NCI-H1436 treated with DMSO at 0.1 percent for 48 hours (cell line): ENCODE results near the gene NOL3.

Experiments
- DNase-seq: peaks from one replicate; lab custom pipeline; 2025; lab: John Stamatoyannopoulos, UW

The NOL3 gene

DNA sequence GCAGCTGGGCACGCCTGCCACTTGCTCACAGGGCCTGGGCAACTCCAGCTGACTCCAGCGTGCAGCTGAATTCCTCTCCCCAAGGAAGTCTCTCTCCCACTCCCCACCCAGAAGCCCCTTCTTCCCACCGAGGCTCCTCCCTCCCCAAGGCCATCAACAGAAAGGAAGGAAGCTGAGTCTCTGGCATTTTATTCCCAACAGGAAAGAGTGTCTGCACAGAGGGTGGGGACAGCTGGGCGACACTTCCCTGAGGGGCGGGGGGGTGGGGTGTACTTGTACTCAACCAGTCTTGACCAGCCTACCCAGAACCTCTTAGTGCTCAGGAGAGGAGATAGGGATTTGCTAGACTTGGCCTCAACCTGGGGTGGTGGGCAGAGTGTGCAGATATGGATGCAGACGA is 19.7 kb downstream of the NOL3 start, which contains the start of gene EXOC3L1:
Gene EXOC3L1, minus strand, starts transcription at position 96 of the 400 bp plus-strand sequence. CDS start 460 bp downstream, outside the sequence.
- DNase-seq, result no peak

DNA sequence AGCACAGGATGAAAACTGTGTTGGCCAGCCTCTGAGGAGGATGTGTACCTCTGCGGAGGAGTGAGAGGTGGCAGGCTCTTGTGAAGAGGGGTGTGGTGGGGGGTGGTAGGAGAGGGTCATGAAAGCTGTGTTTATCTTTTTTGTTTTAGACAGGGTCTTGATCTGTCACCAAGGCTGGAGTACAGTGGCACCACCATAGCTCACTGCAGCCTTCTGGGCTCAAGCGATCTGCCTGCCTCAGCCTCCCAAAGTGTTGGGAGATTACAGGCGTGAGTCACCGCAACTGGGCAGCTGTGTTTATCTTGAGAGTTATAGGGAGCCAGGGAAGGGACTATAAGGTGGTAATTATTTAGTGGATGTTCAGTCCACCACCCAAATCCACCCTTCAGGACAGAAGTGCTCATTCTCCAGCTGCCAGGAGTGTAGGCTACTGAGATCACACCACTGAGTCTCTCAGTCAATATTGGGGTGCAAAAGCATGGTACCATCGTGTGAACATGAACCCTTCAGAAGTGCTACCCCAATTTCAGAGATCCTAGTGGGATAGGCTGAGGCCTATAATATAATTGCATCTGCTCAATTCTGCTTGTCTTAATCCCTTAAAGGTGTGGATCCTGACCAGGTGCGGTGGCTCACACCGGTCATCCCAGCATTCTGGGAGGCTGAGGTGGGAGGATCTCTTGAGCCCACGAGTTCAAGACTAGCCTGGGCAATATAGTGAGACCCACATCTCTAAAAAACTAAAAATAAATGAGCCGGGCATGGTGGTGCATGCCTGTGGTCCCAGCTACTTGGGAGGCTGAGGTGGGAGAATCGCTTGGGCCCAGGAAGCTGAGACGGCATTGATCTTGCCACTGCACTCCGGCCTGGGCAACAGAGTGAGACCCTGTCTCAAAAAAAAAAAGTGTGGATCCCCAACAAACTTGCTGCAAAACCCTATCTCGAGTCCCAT is 20.4 kb downstream of the NOL3 start:
- no peak for DNase-seq

DNA sequence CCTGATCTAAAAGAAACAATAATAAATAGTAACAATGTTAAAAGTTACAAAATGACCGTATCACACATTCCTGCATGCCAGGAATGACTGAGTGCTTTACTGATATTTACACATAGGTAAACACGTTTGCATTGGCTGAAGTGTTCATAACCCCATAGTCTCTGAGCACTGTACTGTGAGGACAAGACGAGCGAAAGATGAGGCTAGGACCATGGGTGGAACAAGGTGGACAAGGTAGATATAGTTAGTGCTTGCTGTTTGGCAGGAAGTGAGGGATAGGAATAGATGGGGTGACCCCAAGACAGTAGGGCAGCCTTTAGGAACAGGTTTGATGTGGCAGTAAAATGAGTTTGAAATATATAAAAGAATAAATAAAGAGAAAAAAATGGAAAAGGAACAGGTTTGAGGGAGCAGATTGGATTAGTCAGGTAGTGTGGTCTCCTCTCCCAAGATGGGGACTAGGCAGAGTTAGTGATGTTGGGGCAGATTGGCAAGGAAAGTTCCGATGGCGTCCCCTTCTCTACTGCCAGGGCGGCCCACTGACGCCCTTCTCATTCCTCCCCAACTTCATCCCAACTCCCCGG is 21.2 kb downstream of the NOL3 start:
- no peak for DNase-seq

DNA sequence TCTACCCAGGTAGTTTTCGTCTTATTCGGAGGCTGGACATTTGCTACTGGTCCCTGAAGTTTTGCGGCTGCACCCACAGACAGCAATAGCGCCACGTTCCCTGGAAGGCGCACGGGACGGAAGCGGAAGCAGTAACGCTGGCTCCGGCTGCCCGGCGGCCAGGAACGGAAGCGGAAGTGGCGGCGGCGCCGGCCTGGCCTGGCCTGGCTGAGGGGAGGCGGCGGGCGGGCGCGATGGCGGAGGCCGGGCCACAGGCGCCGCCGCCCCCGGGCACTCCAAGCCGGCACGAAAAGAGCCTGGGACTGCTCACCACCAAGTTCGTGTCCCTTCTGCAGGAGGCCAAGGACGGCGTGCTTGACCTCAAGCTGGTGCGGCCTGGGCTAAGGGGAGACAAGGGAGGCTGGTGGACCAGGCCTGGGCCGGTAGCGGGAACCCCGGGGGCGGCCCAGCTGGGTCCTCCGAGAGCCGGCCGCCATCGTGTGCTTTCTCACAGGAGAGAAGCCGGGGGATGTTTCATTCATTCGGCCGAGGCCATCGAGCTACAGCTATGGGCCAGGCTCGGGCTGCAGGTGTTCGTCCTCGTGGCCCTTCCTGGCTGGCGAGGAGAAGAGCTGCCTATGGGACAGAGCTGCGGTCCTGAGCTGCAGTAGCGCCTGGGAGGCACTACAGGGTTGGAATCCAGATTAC is 21.8 kb downstream of the NOL3 start, which contains the start of gene E2F4:
Gene E2F4, plus strand, starts transcription at position 161 of the 687 bp plus-strand sequence. Its CDS starts 73 bp downstream, at position 234.
- peak; percentile 37 for DNase-seq

DNA sequence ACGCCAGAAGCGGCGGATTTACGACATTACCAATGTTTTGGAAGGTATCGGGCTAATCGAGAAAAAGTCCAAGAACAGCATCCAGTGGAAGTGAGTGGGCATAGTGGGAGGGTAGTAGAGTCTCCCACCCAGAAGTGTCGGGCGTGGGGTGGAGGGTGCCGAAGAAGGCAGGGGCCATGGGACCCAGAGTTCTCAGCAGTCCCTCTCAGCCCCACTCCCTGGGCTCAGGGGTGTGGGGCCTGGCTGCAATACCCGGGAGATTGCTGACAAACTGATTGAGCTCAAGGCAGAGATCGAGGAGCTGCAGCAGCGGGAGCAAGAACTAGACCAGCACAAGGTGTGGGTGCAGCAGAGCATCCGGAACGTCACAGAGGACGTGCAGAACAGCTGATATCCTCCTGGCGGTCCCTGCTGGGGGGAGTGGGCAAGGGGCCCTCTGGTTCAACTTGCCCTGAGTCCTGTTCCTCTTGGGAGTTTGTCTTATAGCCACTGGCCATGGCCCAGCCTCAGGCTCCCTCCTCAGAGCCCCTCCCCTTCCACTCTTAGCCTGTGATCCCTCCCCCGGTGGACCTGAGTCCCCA is 22.5 kb downstream of the NOL3 start:
- DNase-seq, result no peak

DNA sequence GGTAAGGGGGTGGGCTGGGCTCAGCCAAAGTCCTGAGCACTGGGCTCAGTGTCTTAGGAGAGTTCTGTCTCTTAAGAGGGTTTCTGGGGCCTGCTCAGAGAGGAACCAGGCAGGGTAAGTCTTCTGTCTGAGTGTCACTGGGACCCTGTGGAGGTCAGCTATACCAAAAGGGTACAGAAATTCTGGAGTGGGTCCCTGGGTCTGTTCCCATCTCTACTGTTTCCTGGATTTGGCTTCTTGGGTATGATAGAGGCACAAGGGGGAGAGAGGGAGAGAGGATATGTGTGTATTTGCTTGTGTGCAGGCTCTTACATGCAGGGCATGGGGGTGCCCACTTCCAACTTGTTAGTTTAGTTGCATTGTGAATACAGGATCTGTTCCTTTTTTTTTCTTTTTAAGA is 23.2 kb downstream of the NOL3 start:
- no peak for DNase-seq

DNA sequence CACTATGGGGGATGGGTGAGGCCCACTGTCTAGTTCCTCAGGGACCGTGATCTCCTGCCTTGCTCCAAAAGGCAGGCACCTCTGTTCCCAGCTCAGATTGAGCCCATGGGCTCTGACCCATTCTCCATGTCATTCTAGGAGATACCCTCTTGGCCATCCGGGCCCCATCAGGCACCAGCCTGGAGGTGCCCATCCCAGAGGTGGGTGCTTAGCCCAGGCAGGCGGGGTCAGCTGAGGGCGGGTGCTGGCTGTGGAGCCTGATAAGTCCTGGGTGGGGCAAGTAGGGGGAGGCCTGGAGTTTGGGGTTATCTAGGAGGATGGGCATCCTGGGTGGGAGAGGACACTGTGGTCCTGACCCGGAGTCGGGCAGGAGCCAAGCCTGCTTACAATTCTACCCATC is 23.9 kb downstream of the NOL3 start:
- DNase-seq, result no peak

DNA sequence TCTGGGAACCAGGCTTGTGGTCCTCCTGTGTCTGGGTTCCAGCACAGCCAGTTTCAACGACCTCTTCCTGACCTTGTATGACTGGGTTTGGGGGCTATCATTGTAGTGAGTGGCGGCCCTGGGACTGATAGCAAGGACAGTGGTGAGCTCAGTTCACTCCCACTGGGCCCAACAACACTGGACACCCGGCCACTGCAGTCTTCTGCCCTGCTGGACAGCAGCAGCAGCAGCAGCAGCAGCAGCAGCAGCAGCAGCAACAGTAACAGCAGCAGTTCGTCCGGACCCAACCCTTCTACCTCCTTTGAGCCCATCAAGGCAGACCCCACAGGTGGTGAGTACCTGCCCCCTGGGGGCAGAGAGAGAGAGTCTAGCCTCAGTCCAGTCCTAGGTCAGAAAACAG is 25.3 kb downstream of the NOL3 start:
- no peak for DNase-seq

DNA sequence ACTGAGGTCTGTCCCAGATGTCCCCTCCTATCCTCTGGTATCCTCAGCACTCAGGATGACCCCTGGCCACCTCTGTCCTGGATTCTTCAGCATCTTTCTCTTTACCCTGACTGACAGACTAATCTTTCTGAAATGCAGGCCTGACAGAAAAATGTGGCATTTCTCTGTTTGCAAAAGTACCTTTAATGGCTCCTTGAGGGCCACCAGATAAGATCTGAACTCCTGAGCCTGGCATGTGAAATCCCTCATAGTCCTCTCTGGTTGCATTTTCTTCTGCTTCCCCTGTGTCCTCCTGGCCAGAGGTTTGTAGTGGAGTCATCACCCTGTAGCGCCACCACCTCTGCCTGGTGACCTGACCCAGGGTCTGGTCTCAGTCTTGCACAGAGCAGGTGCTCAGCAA is 26.5 kb downstream of the NOL3 start:
- DNase-seq, result no peak

DNA sequence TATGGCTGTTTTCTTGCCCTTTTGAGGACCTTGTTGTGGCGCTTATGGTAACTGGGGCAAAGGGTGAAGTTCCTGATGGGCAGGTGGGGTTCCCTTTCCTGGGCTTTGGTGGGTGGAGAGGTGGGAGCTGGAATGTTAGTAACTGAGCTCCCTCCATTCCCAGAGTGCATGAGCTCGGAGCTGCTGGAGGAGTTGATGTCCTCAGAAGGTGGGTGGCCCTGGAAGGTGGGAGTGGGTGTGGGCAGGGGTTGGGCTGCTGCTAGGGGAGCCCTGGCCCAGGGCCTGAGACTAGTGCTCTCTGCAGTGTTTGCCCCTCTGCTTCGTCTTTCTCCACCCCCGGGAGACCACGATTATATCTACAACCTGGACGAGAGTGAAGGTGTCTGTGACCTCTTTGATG is 27.4 kb downstream of the NOL3 start:
- DNase-seq, result no peak

DNA sequence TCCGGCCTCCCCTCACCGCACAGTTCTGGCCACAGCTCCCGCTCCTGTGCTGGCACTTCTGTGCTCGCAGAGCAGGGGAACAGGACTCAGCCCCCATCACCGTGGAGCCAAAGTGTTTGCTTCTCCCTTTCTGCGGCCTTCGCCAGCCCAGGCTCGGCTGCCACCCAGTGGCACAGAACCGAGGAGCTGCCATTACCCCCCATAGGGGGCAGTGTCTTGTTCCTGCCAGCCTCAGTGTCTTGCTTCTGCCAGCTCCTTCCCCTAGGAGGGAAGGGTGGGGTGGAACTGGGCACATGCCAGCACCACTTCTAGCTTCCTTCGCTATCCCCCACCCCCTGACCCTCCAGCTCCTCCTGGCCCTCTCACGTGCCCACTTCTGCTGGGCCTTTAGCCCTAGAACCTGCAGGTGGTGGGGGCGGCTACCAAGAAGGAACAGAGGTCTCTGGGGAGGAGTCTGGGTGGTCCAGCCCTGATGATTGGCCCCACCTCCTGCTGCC is 27.9 kb downstream of the NOL3 start:
- no peak for DNase-seq

DNA sequence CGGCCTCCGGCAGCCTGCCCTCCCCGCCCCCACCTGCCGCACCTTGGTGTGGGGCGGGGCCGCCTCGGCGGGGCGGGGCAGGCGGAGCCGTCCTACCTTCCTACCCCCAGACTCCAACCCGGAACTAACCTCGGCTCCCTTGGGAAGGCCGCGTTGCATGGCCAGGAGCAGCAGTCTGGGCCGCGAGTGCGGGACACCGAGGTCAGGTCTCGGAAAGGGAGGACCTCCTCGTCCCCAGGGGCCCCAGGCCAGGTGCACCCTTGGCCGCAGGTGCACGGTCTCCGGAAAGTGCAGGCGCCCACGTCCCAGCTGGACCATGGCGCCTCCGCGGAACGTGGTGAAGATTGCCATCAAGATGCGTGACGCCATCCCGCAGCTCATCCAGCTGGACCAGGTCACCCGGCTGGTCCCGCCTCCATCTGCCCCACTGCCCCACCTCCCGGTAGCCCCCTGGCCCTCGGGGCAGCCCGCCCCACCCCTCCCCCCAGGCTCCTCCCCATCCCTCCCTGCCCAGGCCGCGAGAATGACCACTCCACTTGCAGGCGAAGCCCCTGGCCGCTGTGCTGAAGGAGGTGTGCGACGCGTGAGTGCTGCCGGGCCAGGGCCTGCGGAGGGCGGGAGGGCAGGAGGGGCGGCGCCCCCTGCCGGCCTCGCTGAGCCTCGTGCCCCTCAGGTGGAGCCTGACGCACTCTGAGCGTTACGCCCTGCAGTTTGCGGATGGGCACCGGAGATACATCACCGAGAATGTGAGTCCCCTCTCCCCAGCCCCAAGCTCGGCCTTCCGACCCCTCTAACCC is 28.9 kb downstream of the NOL3 start, which contains the start of gene ELMO3:
Gene ELMO3, plus strand, starts transcription at position 121 of the 797 bp plus-strand sequence. Its CDS starts 196 bp downstream, at position 317.
- no peak for DNase-seq

DNA sequence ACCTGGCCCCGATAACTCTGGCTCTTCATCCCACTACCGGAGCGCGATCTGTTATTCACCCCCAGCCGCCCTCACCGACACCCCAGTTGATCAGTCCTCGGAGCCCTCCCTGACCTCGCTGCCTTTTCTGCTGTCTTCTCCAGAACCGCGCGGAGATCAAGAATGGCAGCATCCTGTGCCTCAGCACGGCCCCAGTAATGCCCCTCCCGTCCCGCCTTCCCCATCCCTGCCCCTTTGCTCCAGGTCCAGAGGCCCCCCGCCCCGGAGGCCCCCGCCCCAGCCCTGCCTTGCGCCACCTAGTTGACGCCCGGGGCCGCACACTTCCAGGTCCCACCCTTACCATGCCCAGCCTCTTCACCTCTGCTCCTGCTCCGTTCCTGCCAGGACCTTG is 29.5 kb downstream of the NOL3 start:
- DNase-seq, result no peak

DNA sequence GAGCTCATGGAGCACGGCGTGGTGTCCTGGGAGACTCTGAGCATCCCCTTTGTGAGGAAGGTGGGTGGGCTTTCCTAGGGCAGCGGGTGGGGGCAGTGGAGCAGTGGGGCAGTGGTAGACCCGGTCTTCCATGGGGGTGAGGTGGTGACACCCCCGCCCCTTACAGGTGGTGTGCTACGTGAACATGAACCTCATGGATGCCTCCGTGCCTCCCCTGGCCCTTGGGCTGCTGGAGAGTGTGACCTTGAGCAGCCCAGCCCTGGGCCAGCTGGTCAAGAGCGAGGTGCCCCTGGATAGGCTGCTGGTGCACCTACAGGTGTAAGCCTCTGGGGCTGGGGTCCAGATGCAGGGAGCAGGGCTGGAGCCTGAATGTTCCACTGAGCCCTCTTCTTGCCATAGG is 30.2 kb downstream of the NOL3 start:
- DNase-seq, result no peak

DNA sequence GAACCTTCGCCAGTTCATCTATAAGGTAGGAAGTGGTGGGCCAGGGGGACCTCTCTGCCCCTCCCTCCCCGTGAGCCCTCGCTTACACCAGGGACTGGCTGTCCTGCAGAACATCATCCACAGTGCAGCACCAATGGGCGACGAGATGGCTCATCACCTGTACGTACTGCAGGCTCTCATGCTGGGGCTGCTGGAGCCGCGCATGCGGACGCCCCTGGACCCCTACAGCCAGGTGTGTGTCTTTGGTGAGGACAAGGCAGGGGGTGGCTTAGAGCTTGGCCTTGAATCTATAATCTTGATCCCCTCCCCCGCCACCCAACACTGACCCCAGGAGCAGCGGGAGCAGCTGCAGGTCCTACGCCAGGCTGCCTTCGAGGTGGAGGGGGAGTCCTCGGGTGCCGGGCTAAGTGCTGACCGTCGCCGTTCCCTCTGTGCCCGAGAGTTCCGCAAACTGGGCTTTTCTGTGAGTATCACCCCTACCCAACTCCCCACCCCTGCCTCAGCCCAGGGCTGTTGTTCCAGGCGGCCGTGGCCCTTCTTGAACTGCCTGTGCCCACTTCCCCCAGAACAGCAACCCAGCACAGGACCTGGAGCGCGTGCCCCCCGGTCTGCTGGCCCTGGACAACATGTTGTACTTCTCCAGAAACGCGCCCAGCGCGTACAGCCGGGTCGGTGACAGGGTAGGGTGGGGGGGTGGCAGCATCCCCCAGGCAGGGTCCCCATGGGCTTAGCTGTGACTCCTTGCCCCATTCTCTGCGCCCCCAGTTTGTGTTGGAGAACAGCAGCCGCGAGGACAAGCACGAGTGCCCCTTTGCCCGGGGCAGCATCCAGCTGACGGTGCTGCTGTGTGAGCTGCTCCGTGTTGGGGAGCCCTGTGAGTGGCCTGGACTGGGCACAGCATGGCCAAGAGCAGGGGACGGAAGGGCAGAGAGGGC is 31.3 kb downstream of the NOL3 start:
- no peak for DNase-seq

DNA sequence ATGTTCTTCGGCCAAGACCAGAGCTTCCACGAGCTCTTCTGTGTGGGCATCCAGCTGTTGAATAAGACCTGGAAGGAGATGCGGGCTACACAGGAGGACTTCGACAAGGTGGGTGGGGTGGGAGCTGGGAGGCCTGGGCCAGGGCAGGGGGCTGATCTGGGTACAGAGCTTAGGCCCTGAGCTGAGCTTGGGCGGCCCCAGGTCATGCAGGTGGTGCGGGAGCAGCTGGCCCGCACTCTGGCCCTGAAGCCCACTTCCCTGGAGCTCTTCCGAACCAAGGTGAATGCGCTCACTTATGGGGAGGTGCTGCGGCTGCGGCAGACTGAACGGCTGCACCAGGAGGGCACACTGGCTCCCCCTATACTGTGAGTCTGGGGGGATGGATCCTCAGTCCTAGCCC is 32.1 kb downstream of the NOL3 start:
- DNase-seq, result no peak

DNA sequence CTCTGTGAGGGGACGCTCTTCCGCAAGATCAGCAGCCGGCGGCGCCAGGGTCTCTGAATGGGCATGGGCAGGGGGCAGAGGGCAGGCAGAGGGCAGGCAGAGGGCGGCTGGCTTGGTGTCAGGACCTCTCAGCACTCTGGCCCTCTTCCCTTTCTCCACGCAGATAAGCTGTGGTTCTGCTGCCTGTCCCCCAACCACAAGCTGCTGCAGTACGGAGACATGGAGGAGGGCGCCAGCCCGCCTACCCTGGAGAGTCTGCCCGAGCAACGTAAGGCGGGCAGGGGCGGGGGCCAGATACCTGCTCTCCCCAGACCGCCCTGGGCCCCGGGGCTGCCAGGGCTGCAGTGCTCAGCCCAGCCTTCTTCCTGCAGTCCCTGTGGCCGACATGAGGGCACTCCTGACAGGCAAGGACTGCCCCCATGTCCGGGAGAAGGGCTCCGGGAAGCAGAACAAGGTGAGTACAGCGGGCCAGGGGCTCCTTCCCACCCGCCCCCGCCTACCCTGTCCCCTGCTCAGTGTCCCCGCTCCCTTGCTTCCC is 32.7 kb downstream of the NOL3 start:
- DNase-seq, result no peak

DNA sequence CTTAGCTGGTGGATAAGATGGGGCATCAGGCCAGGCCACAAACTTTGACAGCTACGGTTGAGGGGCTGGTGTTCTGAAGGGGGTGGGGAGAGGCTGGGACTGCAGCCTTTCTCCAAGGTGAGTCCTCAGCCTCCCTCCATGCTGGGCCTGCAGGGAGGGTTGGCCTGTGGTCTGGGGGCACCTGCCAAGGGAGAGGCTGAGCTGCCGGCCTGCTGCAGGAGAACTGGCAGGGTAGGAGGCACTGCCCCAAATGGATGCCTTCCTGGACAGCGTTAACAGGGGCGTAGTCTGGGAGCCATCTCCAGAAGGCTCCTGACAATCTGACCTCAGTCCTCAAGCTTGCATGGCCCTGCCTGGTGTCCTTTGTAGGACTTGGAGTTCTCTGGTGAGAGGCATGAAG is 33.7 kb downstream of the NOL3 start:
- no peak for DNase-seq

DNA sequence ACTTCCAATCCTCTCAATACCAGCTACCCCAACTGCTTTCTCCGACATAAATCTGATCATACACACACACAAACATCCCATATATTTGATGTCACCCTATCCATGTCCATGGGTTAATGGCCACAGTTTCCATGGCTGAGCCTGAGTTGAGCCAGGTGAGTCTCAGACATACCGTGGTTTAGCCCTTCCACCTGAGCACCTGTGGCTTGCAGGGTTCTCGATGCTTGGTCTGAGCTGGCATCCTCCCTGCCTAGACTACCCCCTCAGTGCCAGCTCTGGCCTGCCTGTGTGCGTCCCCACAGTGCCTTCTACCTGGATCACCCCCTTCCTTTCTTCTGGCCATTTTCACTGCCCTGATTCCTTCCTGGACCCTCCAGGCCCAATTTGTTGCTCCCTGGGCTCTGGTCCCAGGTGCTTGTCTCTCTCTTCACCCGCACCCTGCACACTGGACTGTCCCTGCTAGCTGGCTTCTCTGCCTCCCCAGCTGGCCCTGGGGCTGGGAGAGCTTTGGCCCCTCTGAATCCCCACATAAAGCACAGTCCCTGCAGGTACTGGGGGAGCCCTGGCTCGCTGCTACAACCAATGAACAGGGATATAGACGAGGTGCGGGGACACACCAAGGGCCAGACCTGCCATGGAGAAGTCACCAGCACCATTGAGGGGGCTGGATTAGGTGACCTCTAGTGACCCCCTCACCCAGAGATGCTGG is 35.9 kb downstream of the NOL3 start:
- no peak for DNase-seq
